ENCODE results near the gene SLC9A5.

GRCh38 chr16:67312719-67313118 is 63.9 kb downstream of the SLC9A5 start:
- no peak for TF ChIP-seq YY1 (IDR thresholded peaks at IDR 0.05; ENCODE audit: insufficient read depth, insufficient read length)
- TF ChIP-seq SUZ12 (IDR thresholded peaks at IDR 0.05; ENCODE audit: extremely low read depth, insufficient read depth, insufficient read length): no peak
